ENCODE results near the gene SELENOH. TPM values are rescaled to one million over a fixed set of nuclear protein-coding genes. Genes with fewer than 3 reads are reported as not detected.
A peak's percentile ranks its signal among the peaks of the same experiment; 100 is the strongest.

SELENOH gene
- total RNA-seq, 4 donors from 2014 or later, result 130 to 271 (median 169) TPM

DNA sequence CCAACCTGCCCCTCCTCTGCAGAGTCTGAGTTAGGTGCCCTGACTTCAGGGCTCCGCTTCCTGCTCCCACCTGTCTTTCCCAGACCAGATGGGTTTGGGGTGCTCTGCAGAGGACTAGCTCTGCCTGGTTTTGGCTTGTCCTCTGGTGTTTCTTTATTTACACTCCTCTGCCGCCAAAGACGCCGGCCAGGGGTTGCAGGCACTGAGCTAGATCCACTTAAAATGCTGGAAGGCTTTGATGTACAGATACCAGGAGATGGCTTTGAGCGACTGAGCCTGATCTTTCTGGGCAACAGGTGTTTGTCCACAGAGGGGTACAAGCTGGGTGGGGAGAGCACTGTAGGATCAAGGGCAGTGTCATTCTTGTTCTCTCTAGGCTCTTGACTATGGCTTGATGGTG lies 3.9 kb downstream of the SELENOH start:
- Histone ChIP-seq H3K4me3 (replicated peaks in 1 of 3) (no peak overlapping the region), H3K27ac (peak overlapping the region in 2 of 3 donors; percentile 37 to 47), H3K27me3 (no peaks in the 10 kb centered on the region), H3K4me1 (peaks cover 19 to 27% of the 10 kb centered on the region in 2 donors), H3K9me3 (no peaks in the 10 kb centered on the region), H3K36me3 (peaks cover 15% of the 10 kb centered on the region in 2 donors)
- WGBS, 2 donors, result 46 to 50% methylated on average over 5 of the region's 5 CpGs
- no peak for DNase-seq
- intact Hi-C loops (cut with DNase I), result no loop called here
- TF ChIP-seq CTCF (IDR thresholded peaks at IDR 0.05) (no peak), POLR2A (IDR thresholded peaks at IDR 0.05) (no peak)

- Histone ChIP-seq H3K9me3 (no peaks in the 10 kb centered on the region), H3K27ac (no peak overlapping the region), H3K4me1 (peaks cover 19 to 30% of the 10 kb centered on the region in 2 donors), H3K27me3 (no peaks in the 10 kb centered on the region), H3K4me3 (replicated peaks in 1 of 3) (no peak overlapping the region), H3K36me3 (peaks cover 15% of the 10 kb centered on the region in 2 donors)
- intact Hi-C loops (cut with DNase I), result no loop called here
- DNase-seq, result no peak
- WGBS, 2 donors, result 86 to 96% methylated on average over 1 of the region's 1 CpG
- no peak for TF ChIP-seq POLR2A (IDR thresholded peaks at IDR 0.05)
- TF ChIP-seq CTCF (IDR thresholded peaks at IDR 0.05), result no peak
These were observed 5.6 kb downstream of the SELENOH start for GRCh38 chr11:57746920-57747319.

DNA sequence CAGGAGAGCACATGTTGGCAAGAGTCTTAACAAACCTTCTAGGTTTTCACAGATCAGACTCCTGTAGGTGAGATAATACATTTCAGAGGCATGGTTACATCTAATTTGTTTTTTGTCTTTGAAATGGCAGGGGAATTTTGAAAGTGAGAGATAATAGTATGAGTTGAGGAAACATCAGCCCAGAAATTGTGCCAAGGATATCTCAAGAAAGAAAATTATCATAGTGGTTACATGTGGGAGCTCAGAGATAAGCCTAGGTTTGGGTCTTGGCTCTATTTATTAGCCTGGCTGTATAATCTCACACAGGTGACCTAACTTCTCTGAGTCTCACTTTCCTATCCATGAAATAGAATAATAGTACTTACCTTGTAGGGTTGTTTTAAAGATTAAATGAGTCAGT lies 9.9 kb downstream of the SELENOH start:
- Histone ChIP-seq H3K36me3 (peaks cover 0 to 4% of the 10 kb centered on the region in 2 donors), H3K9me3 (no peaks in the 10 kb centered on the region), H3K27ac (no peak overlapping the region), H3K4me3 (replicated peaks in 1 of 3) (no peak overlapping the region), H3K4me1 (peaks cover under 1 to 7% of the 10 kb centered on the region in 2 donors), H3K27me3 (no peaks in the 10 kb centered on the region)
- intact Hi-C loops (cut with DNase I), result loop anchor here (5.0 kb wide), 1 partner anchor 51 kb away; no protein-coding TSS in a partner anchor
- DNase-seq, result no peak
- TF ChIP-seq POLR2A (IDR thresholded peaks at IDR 0.05) (no peak), CTCF (IDR thresholded peaks at IDR 0.05) (no peak)

DNA sequence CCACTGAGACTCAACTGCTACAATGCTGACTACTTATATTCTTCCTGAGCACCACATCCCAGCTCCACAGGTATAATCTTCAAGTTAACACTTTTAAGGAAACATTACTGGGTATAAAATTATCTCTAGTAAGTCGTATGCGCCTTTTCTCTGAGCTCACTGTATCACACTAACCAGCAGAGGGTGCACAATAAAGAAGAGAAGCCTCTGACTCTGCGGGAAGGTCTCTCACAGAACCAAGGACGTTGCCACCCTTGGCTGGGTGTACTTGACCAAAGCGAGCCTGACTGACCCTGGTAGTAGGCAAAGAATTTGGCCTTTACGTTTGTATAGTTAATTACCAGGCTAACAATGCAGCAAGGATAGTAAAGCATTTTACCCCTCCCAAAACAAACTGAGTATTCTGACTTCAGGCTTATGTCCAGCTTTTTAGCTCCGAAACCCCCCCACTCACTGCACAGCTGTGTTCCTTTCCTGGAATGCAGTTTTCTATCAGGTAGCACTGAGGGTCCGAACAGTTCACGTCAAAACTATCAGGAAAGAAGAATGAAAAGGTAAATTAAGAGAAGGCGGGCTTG lies 10.5 kb downstream of the SELENOH start, which contains the start of gene BTBD18:
Gene BTBD18 (minus strand): TSS at position 144 of the 578 bp plus-strand sequence. CDS start 631 bp downstream, outside the sequence.
- Histone ChIP-seq H3K4me3 (replicated peaks in 1 of 3) (no peak within 1 kb of the TSS), H3K9me3 (no peaks in the 10 kb centered on the region), H3K4me1 (peaks cover 0 to 6% of the 10 kb centered on the region in 2 donors), H3K27me3 (no peaks in the 10 kb centered on the region), H3K27ac (no peak within 1 kb of the TSS), H3K36me3 (peaks cover 0 to 4% of the 10 kb centered on the region in 2 donors)
- TF ChIP-seq POLR2A (IDR thresholded peaks at IDR 0.05), result no peak
- TF ChIP-seq CTCF (IDR thresholded peaks at IDR 0.05), result peak in 5 of 6 experiments; percentile 30 to 70 (median 57)
- peak; percentile 67 to 68 for DNase-seq
- intact Hi-C loops (cut with DNase I), result loop anchor here (5.0 kb wide), 1 partner anchor 51 kb away; no protein-coding TSS in a partner anchor
- WGBS, 2 donors, result 37 to 43% methylated on average over 10 of the region's 10 CpGs

DNA sequence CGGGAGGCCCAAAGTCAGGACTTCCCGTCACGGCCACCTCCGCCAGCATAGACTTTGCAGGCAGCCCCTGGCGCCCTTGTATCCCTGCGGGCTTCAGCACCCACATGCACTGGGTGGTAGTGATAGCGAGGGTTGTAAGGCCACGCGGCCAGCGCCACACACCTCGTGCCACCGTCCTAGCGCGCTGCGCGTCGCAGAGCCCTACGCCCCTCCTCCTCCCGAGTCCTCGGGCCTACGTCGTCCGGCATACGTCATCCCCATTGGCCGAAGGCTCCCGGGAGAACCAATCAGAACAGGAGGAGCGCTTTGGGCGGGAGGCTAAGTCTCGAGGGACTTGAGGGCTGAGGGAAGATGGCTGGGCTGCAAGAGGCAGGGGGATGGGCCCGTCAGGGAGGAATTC lies 11.7 kb downstream of the SELENOH start:
- intact Hi-C loops (cut with DNase I), result loop anchor here (5.0 kb wide), 1 partner anchor 49 kb away; no protein-coding TSS in a partner anchor
- DNase-seq, result no peak
- H3K4me1 ChIP-seq, result peaks cover 0 to 6% of the 10 kb centered on the region in 2 donors
- H3K27me3 ChIP-seq, result no peaks in the 10 kb centered on the region
- H3K4me3 ChIP-seq (replicated peaks in 1 of 3), result no peak overlapping the region
- H3K9me3 ChIP-seq, result no peaks in the 10 kb centered on the region
- WGBS, 2 donors, result 95 to 97% methylated on average over 30 of the region's 30 CpGs
- no peak for TF ChIP-seq POLR2A (IDR thresholded peaks at IDR 0.05)
- no peak for TF ChIP-seq CTCF (IDR thresholded peaks at IDR 0.05)
- peaks cover 0 to 4% of the 10 kb centered on the region in 2 donors for H3K36me3 ChIP-seq
- H3K27ac ChIP-seq, result no peak overlapping the region

All from thyroid gland (tissue), 4 donors.